ENCODE measurements around the gene PDGFRA.

- TF ChIP-seq CTCF (IDR thresholded peaks at IDR 0.05 in 2 of 3, conservative IDR thresholded peaks at IDR 0.05 in 1 of 3; ENCODE audit: control insufficient read depth in 2 of 3, extremely low read depth in 1 of 3, insufficient read depth in 1 of 3, low read depth in 3 of 3, low read length in 3 of 3), result no peak
- TF ChIP-seq ESRRA (IDR thresholded peaks at IDR 0.05; ENCODE audit: low read length), result no peak
- TF ChIP-seq USF2 (IDR thresholded peaks at IDR 0.05; ENCODE audit: borderline replicate concordance, low read depth, low read length), result no peak
- no peak for TF ChIP-seq POLR2A (IDR thresholded peaks at IDR 0.05; ENCODE audit: low read depth, low read length)
- TF ChIP-seq YY1 (IDR thresholded peaks at IDR 0.05; ENCODE audit: low read depth, low read length), result no peak
- no peak for TF ChIP-seq FOS (IDR thresholded peaks at IDR 0.05; ENCODE audit: borderline replicate concordance, extremely low read depth, insufficient read length)
- TF ChIP-seq ATF2 (IDR thresholded peaks at IDR 0.05; ENCODE audit: low read length), result no peak
- TF ChIP-seq BHLHE40 (IDR thresholded peaks at IDR 0.05; ENCODE audit: borderline replicate concordance in 1 of 2, low read depth in 2 of 2, low read length in 1 of 2), result no peak
- no peak for TF ChIP-seq CREB1 (IDR thresholded peaks at IDR 0.05; ENCODE audit: low read depth)
- TF ChIP-seq E2F8 (IDR thresholded peaks at IDR 0.05; ENCODE audit: low read depth, partially characterized antibody), result no peak
- no peak for TF ChIP-seq GABPA (IDR thresholded peaks at IDR 0.05; ENCODE audit: low read depth)
Measured at GRCh38 chr4:54215379-54216077, 13.6 kb upstream of the PDGFRA start.
